Activated B cell treated with CpG ODN at 0.5 μM for 24 hours (primary cell): ENCODE data around the gene LUZP2. TPM values are rescaled to one million over a fixed set of nuclear protein-coding genes. Genes with fewer than 3 reads are reported as not detected.

Source experiments
- ATAC-seq: fragments of 200-7000 bp; cut with Tn5 transposase; one replicate; pipeline ENCODE4 v1.10.0; 2021; ENCODE audit warnings: low read depth, mild to moderate bottlenecking, moderate library complexity
- CTCF ChIA-PET: fragments of 350-600 bp; sonication (Branson Sonifier 250); formaldehyde crosslinking; loops from one replicate; lab custom pipeline; 2021; ENCODE audit warnings: antibody characterized with exemption; lab: Charles Lee
- POLR2A ChIA-PET: fragments of 350-600 bp; sonication (Branson Sonifier 250); formaldehyde crosslinking; loops from one replicate; lab custom pipeline; 2021; ENCODE audit warnings: antibody characterized with exemption; lab: Charles Lee
- DNase-seq: peaks from one replicate; pipeline ENCODE4 v3.0.0; 2022
- H3K27ac Mint-ChIP-seq: one replicate; pipeline ENCODE4 v1.8.0; 2020; ENCODE audit warnings: mixed read lengths
- H3K27me3 Mint-ChIP-seq: one replicate; pipeline ENCODE4 v1.8.0; 2021; ENCODE audit warnings: mixed read lengths
- H3K36me3 Mint-ChIP-seq: one replicate; pipeline ENCODE4 v1.8.0; 2021; ENCODE audit warnings: low read depth, mixed read lengths
- H3K4me1 Mint-ChIP-seq: one replicate; pipeline ENCODE4 v1.8.0; 2021; ENCODE audit warnings: mixed read lengths
- H3K4me3 Mint-ChIP-seq: one replicate; pipeline ENCODE4 v1.8.0; 2020; ENCODE audit warnings: mild to moderate bottlenecking, mixed read lengths
- H3K9me3 Mint-ChIP-seq: one replicate; pipeline ENCODE4 v1.8.0; 2020; ENCODE audit warnings: mixed read lengths
- intact Hi-C: fragments of 100-400 bp; cut with micrococcal nuclease; formaldehyde crosslinking; loops from one replicate; pipeline ENCODE4 v1.15.1; 2024
- total RNA-seq: library from RNA; stranded (reverse); gene quantifications from 2 replicates; pipeline ENCODE4 v1.2.3, GENCODE V29; 2022
- TF ChIP-seq, protein P1 (sequence below): fragments of 200-600 bp; IDR thresholded peaks from one replicate; pipeline ENCODE4 v1.8.0; 2022; ENCODE audit warnings: antibody characterized with exemption, mild to moderate bottlenecking

The LUZP2 gene
- total RNA-seq, 1 donor from 2014 or later = not detected

DNA sequence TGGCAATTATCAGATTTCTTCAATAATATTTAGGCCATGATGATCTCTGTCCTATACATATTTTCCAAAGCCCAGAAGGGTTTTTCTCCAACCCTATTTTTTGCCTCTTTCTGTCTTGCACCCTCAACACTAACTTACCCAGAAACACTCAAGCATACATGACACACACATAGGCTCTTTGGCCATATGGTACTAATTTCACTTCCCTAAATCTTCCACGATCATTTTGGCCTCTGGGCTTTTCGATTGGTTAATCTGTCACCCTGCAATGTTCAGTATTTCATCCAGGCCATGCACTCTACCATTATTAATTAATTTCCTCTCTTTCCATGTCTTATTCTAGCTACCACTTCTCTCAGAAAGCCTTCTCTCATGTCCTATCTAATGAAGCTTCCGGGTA lies 59.8 kb downstream of the LUZP2 start:
- TF ChIP-seq, protein P1, sequence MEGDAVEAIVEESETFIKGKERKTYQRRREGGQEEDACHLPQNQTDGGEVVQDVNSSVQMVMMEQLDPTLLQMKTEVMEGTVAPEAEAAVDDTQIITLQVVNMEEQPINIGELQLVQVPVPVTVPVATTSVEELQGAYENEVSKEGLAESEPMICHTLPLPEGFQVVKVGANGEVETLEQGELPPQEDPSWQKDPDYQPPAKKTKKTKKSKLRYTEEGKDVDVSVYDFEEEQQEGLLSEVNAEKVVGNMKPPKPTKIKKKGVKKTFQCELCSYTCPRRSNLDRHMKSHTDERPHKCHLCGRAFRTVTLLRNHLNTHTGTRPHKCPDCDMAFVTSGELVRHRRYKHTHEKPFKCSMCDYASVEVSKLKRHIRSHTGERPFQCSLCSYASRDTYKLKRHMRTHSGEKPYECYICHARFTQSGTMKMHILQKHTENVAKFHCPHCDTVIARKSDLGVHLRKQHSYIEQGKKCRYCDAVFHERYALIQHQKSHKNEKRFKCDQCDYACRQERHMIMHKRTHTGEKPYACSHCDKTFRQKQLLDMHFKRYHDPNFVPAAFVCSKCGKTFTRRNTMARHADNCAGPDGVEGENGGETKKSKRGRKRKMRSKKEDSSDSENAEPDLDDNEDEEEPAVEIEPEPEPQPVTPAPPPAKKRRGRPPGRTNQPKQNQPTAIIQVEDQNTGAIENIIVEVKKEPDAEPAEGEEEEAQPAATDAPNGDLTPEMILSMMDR = no peak
- no peaks in the 10 kb centered on the region for H3K9me3 Mint-ChIP-seq
- POLR2A ChIA-PET = no interaction called here
- ATAC-seq (no peak), DNase-seq (no peak)
- H3K27ac Mint-ChIP-seq = no peak overlapping the region
- H3K27me3 Mint-ChIP-seq = no peaks in the 10 kb centered on the region
- H3K36me3 Mint-ChIP-seq = no peaks in the 10 kb centered on the region
- intact Hi-C loops = no loop called here
- CTCF ChIA-PET = no interaction called here
- no peaks in the 10 kb centered on the region for H3K4me1 Mint-ChIP-seq
- no peak overlapping the region for H3K4me3 Mint-ChIP-seq

DNA sequence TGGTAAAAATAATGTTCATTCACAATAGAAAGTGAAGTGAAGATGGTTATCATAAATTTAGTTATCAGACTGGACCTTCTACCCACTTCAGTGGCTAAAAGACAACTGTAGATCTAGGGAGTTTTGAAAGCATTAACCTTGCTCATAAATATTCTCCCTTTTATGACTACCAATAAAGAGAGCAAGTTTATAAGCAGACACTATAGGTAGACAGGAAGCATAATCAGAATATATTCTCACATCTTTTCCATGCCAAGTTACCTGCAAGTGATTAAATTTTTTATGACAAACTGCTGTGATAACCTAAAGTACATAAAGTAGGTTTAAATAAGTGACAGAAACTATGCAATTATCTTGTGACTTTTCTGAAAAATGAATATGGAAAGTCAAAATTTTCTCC lies 62.5 kb downstream of the LUZP2 start:
- H3K36me3 Mint-ChIP-seq = no peaks in the 10 kb centered on the region
- no peak for DNase-seq
- intact Hi-C loops = no loop called here
- ChIA-PET CTCF (no interaction called here), POLR2A (no interaction called here)
- no peak for ATAC-seq
- no peaks in the 10 kb centered on the region for H3K9me3 Mint-ChIP-seq
- no peaks in the 10 kb centered on the region for H3K4me1 Mint-ChIP-seq
- H3K27ac Mint-ChIP-seq = no peak overlapping the region
- TF ChIP-seq, protein P1 = no peak
- H3K4me3 Mint-ChIP-seq = no peak overlapping the region
- no peaks in the 10 kb centered on the region for H3K27me3 Mint-ChIP-seq

DNA sequence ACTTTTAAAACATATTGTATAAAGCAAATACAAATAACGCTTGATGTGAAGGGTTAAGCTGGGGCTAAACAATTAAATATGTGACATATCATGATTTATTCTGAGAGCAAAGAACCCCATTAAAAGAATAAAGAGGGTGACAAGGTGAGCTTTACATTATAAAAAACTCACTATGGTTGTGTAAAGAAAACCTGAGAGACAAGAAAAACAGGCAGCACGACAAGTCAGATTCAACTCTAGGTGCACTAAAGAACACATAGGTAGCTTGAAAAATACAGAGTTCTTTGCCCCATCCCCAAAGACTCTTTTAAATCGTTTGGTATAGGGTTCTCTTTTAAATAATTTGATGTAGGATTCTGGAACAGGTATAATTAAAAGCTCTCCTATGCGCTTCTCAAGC lies 63.5 kb downstream of the LUZP2 start:
- CTCF ChIA-PET = no interaction called here
- no peaks in the 10 kb centered on the region for H3K36me3 Mint-ChIP-seq
- no peak overlapping the region for H3K4me3 Mint-ChIP-seq
- no peaks in the 10 kb centered on the region for H3K9me3 Mint-ChIP-seq
- H3K4me1 Mint-ChIP-seq = no peaks in the 10 kb centered on the region
- TF ChIP-seq, protein P1 = no peak
- no peaks in the 10 kb centered on the region for H3K27me3 Mint-ChIP-seq
- DNase-seq = no peak
- POLR2A ChIA-PET = no interaction called here
- ATAC-seq = no peak
- H3K27ac Mint-ChIP-seq = no peak overlapping the region
- intact Hi-C loops = no loop called here

DNA sequence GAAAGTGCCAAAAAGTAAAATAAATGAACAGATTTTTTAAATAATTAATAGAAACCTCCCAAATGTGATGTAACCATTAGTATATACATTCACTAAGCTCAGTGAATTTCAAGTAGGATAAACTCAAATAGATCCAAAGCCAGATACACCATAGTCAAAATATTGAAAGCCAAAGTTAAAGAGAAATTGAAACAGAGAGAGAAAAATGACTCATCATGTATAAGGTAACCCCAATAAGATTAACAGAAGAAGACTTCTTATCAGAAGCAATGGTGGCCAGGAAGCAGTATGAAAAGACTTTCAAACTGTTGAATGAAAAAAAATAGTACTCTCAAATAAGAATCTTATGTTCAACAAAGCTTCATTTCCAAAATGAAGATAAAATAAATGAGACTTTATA lies 70.5 kb downstream of the LUZP2 start:
- intact Hi-C loops = no loop called here
- no peak overlapping the region for H3K4me3 Mint-ChIP-seq
- no peaks in the 10 kb centered on the region for H3K9me3 Mint-ChIP-seq
- no peak overlapping the region for H3K27ac Mint-ChIP-seq
- ATAC-seq (no peak), DNase-seq (no peak)
- ChIA-PET POLR2A (no interaction called here), CTCF (no interaction called here)
- TF ChIP-seq, protein P1 = no peak
- no peaks in the 10 kb centered on the region for H3K27me3 Mint-ChIP-seq
- H3K4me1 Mint-ChIP-seq = no peaks in the 10 kb centered on the region
- no peaks in the 10 kb centered on the region for H3K36me3 Mint-ChIP-seq

DNA sequence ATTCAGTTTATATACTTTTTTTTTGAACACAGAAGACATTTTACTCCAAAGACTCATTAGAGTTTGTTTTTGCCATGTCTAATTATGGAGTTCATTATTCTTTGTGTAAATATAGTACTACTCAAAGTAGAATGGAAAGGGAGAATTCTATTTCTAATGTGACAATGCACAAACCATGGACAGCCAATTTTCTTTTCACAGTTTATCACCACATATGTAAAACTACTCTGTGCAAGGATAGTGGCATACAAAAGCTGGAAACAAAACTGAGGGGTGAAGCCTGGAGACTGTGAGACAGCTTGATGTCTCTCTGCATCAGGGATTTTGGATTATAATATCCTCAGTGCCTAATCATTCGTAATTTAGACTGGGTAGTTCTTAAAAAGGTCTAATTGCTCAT lies 75.5 kb downstream of the LUZP2 start:
- DNase-seq (no peak), ATAC-seq (no peak)
- intact Hi-C loops = no loop called here
- Mint-ChIP-seq H3K27ac (no peak overlapping the region), H3K9me3 (no peaks in the 10 kb centered on the region), H3K4me3 (no peak overlapping the region), H3K27me3 (no peaks in the 10 kb centered on the region), H3K4me1 (no peaks in the 10 kb centered on the region), H3K36me3 (no peaks in the 10 kb centered on the region)
- POLR2A ChIA-PET = no interaction called here
- CTCF ChIA-PET = no interaction called here
- TF ChIP-seq, protein P1 = no peak
